NCI-H1092 (cell line): ENCODE results near the gene NDUFS4.
A peak's percentile ranks its signal among the peaks of the same experiment; 100 is the strongest.
"Not testable (repeated sequence)": the region's sequence is repeated elsewhere in the genome, so short reads cannot be mapped to it uniquely, and the experiment has no call there.

Experiments
- DNase-seq: peaks from one replicate; lab custom pipeline; 2025; lab: John Stamatoyannopoulos, UW

Gene NDUFS4

GRCh38 chr5:53560506-53561191 is at the start of gene NDUFS4:
TSS of gene NDUFS4 (plus strand) at chr5:53560639. CDS start at chr5:53560663, 24 bp downstream.
- peak; percentile 83 for DNase-seq

GRCh38 chr5:53512539-53512938 is 47.9 kb upstream of the NDUFS4 start:
- no peak for DNase-seq

- DNase-seq: no peak
Measured at GRCh38 chr5:53515988-53516387, 44.5 kb upstream of the NDUFS4 start.

GRCh38 chr5:53520813-53521212 is 39.6 kb upstream of the NDUFS4 start:
- no peak for DNase-seq

GRCh38 chr5:53537711-53538110 is 22.7 kb upstream of the NDUFS4 start:
- DNase-seq: no peak

- DNase-seq: not testable (repeated sequence)
Measured at GRCh38 chr5:53540739-53541138, 19.7 kb upstream of the NDUFS4 start.

GRCh38 chr5:53541859-53542258 is 18.6 kb upstream of the NDUFS4 start:
- DNase-seq: no peak

GRCh38 chr5:53542926-53543325 is 17.5 kb upstream of the NDUFS4 start:
- DNase-seq: no peak

- no peak for DNase-seq
Measured at GRCh38 chr5:53543401-53543800, 17.0 kb upstream of the NDUFS4 start.

GRCh38 chr5:53545744-53546143 is 14.7 kb upstream of the NDUFS4 start:
- DNase-seq: no peak

GRCh38 chr5:53547226-53547625 is 13.2 kb upstream of the NDUFS4 start:
- DNase-seq: no peak

GRCh38 chr5:53548501-53548900 is 11.9 kb upstream of the NDUFS4 start:
- DNase-seq: not testable (repeated sequence)

GRCh38 chr5:53549792-53550191 is 10.6 kb upstream of the NDUFS4 start:
- no peak for DNase-seq

- no peak for DNase-seq
Measured at GRCh38 chr5:53552561-53552960, 7.9 kb upstream of the NDUFS4 start.

- no peak for DNase-seq
Measured at GRCh38 chr5:53554444-53554843, 6.0 kb upstream of the NDUFS4 start.

- no peak for DNase-seq
Measured at GRCh38 chr5:53555160-53555559, 5.3 kb upstream of the NDUFS4 start.

GRCh38 chr5:53556001-53556400 is 4.4 kb upstream of the NDUFS4 start:
- DNase-seq: no peak

GRCh38 chr5:53557386-53557785 is 3.1 kb upstream of the NDUFS4 start:
- DNase-seq: no peak

GRCh38 chr5:53558966-53559365 is 1.5 kb upstream of the NDUFS4 start:
- DNase-seq: no peak

- no peak for DNase-seq
Measured at GRCh38 chr5:53560028-53560427, 411 bp upstream of the NDUFS4 start.

- DNase-seq: no peak
Measured at GRCh38 chr5:53568401-53568800, 8.0 kb downstream of the NDUFS4 start.

- DNase-seq: no peak
Measured at GRCh38 chr5:53568871-53569270, 8.4 kb downstream of the NDUFS4 start.

GRCh38 chr5:53569453-53569852 is 9.0 kb downstream of the NDUFS4 start:
- no peak for DNase-seq

GRCh38 chr5:53571403-53571802 is 11.0 kb downstream of the NDUFS4 start:
- DNase-seq: no peak
